ENCODE data around the gene COMMD10. TPM values are rescaled to one million over a fixed set of nuclear protein-coding genes. Genes with fewer than 3 reads are reported as not detected.

The COMMD10 gene
- total and polyA plus RNA-seq, 4 experiments from 2014 or later, result 31.4 to 54.3 (median 35.2) TPM

- Mint-ChIP-seq H3K27ac (no peak overlapping the region), H3K27me3 (no peaks in the 10 kb centered on the region), H3K4me3 (no peak overlapping the region), H3K36me3 (peaks cover 31 to 52% of the 10 kb centered on the region in 2 donors), H3K4me1 (peaks cover 0 to 6% (median 3%) of the 10 kb centered on the region in 4 donors), H3K9me3 (peaks cover 0 to 6% (median 0%) of the 10 kb centered on the region in 8 donors)
- Histone ChIP-seq H3K27ac (ENCODE audit: low read depth, low read length) (no peak overlapping the region), H3K36me3 (ENCODE audit: insufficient read depth, low read length) (no peaks in the 10 kb centered on the region), H3K4me1 (ENCODE audit: insufficient read depth, low read length) (no peaks in the 10 kb centered on the region), H3K27me3 (ENCODE audit: insufficient read depth, low read length) (no peaks in the 10 kb centered on the region), H3K9me3 (ENCODE audit: control insufficient read depth in 1 of 2, low read length in 2 of 2) (no peaks in the 10 kb centered on the region), H3K4me3 (ENCODE audit: low read length in 2 of 2) (no peak overlapping the region)
- no peak for DNase-seq
- intact Hi-C loops (cut with micrococcal nuclease), result no loop called here
- CTCF ChIA-PET (ENCODE audit: partially characterized antibody), result no interaction called here
- POLR2A ChIA-PET (ENCODE audit: partially characterized antibody), result no interaction called here
Measured at GRCh38 chr5:116231288-116231687, 146.5 kb downstream of the COMMD10 start.

DNA sequence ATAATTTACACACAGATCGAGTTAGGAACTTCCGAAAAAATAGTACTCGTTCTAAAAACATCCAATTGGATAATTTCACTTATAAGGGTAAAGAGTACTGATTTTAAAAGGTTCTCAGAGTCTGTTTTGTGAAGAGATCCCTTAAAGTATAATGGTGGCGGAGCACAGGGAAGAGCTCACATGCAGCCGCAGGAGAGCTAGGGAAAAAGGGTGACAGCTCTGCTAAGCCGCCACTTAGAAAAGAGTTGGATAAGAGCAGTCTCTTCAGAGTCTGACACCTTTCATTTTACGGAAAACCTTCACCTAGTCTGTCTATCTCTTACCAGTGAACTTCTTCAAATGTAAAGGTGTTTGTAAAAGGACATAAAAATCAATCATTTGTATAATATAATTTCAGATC is 149.9 kb downstream of the COMMD10 start:
- intact Hi-C loops (cut with micrococcal nuclease), result no loop called here
- no peak overlapping the region for H3K27ac Mint-ChIP-seq

GRCh38 chr5:116237917-116238500 is 153.2 kb downstream of the COMMD10 start:
- Mint-ChIP-seq H3K9me3 (peaks cover 0 to 7% (median 1%) of the 10 kb centered on the region in 8 donors), H3K27me3 (no peaks in the 10 kb centered on the region), H3K4me1 (peaks cover 0 to 5% (median under 1%) of the 10 kb centered on the region in 4 donors), H3K27ac (no peak overlapping the region), H3K36me3 (peaks cover 37 to 81% of the 10 kb centered on the region in 2 donors), H3K4me3 (no peak overlapping the region)
- no peak for DNase-seq
- ChIA-PET CTCF (ENCODE audit: partially characterized antibody) (no interaction called here), POLR2A (ENCODE audit: partially characterized antibody) (no interaction called here)
- Histone ChIP-seq H3K27ac (ENCODE audit: low read depth, low read length) (no peak overlapping the region), H3K4me1 (ENCODE audit: insufficient read depth, low read length) (no peaks in the 10 kb centered on the region), H3K4me3 (ENCODE audit: low read length in 2 of 2) (no peak overlapping the region), H3K27me3 (ENCODE audit: insufficient read depth, low read length) (no peaks in the 10 kb centered on the region), H3K9me3 (ENCODE audit: control insufficient read depth in 1 of 2, low read length in 2 of 2) (no peaks in the 10 kb centered on the region), H3K36me3 (ENCODE audit: insufficient read depth, low read length) (no peaks in the 10 kb centered on the region)
- intact Hi-C loops (cut with micrococcal nuclease), result no loop called here

More for the DNA sequence above, 149.9 kb downstream of the COMMD10 start:
- Mint-ChIP-seq H3K4me1 (peaks cover 0 to 5% (median under 1%) of the 10 kb centered on the region in 4 donors), H3K4me3 (no peak overlapping the region), H3K9me3 (peaks cover 0 to 7% (median 0%) of the 10 kb centered on the region in 8 donors), H3K27me3 (no peaks in the 10 kb centered on the region), H3K36me3 (peaks cover 25 to 70% of the 10 kb centered on the region in 2 donors)
- H3K9me3 ChIP-seq (ENCODE audit: control insufficient read depth in 1 of 2, low read length in 2 of 2), result no peaks in the 10 kb centered on the region
- no peak overlapping the region for H3K4me3 ChIP-seq (ENCODE audit: low read length in 2 of 2)
- no peaks in the 10 kb centered on the region for H3K4me1 ChIP-seq (ENCODE audit: insufficient read depth, low read length)
- CTCF ChIA-PET (ENCODE audit: partially characterized antibody), result no interaction called here
- H3K27ac ChIP-seq (ENCODE audit: low read depth, low read length), result no peak overlapping the region
- no peak for DNase-seq
- no peaks in the 10 kb centered on the region for H3K36me3 ChIP-seq (ENCODE audit: insufficient read depth, low read length)
- no peaks in the 10 kb centered on the region for H3K27me3 ChIP-seq (ENCODE audit: insufficient read depth, low read length)
- POLR2A ChIA-PET (ENCODE audit: partially characterized antibody), result no interaction called here

GRCh38 chr5:116242343-116242742 is 157.5 kb downstream of the COMMD10 start:
- H3K9me3 ChIP-seq (ENCODE audit: control insufficient read depth in 1 of 2, low read length in 2 of 2), result no peaks in the 10 kb centered on the region
- Mint-ChIP-seq H3K9me3 (peaks cover 0 to 23% (median 17%) of the 10 kb centered on the region in 8 donors), H3K27me3 (no peaks in the 10 kb centered on the region), H3K27ac (no peak overlapping the region), H3K4me1 (peaks cover 0 to 1% (median 0%) of the 10 kb centered on the region in 4 donors), H3K4me3 (no peak overlapping the region), H3K36me3 (peaks cover 44 to 68% of the 10 kb centered on the region in 2 donors)
- CTCF ChIA-PET (ENCODE audit: partially characterized antibody), result no interaction called here
- POLR2A ChIA-PET (ENCODE audit: partially characterized antibody), result no interaction called here
- no peak for DNase-seq
- no peak overlapping the region for H3K27ac ChIP-seq (ENCODE audit: low read depth, low read length)
- no peaks in the 10 kb centered on the region for H3K4me1 ChIP-seq (ENCODE audit: insufficient read depth, low read length)
- no peak overlapping the region for H3K4me3 ChIP-seq (ENCODE audit: low read length in 2 of 2)
- intact Hi-C loops (cut with micrococcal nuclease), result no loop called here
- H3K36me3 ChIP-seq (ENCODE audit: insufficient read depth, low read length), result no peaks in the 10 kb centered on the region
- H3K27me3 ChIP-seq (ENCODE audit: insufficient read depth, low read length), result no peaks in the 10 kb centered on the region

- H3K9me3 ChIP-seq (ENCODE audit: control insufficient read depth in 1 of 2, low read length in 2 of 2), result no peaks in the 10 kb centered on the region
- Mint-ChIP-seq H3K4me1 (peaks cover 0 to 7% (median under 1%) of the 10 kb centered on the region in 4 donors), H3K9me3 (peaks cover 3 to 30% (median 24%) of the 10 kb centered on the region in 8 donors), H3K36me3 (peaks cover 35 to 39% of the 10 kb centered on the region in 2 donors), H3K27me3 (no peaks in the 10 kb centered on the region), H3K4me3 (no peak overlapping the region), H3K27ac (peak overlapping the region in 1 of 7 donors; percentile 4)
- no peaks in the 10 kb centered on the region for H3K27me3 ChIP-seq (ENCODE audit: insufficient read depth, low read length)
- no peak overlapping the region for H3K4me3 ChIP-seq (ENCODE audit: low read length in 2 of 2)
- no peak overlapping the region for H3K27ac ChIP-seq (ENCODE audit: low read depth, low read length)
- ChIA-PET CTCF (ENCODE audit: partially characterized antibody) (no interaction called here), POLR2A (ENCODE audit: partially characterized antibody) (no interaction called here)
- no peaks in the 10 kb centered on the region for H3K36me3 ChIP-seq (ENCODE audit: insufficient read depth, low read length)
- no peaks in the 10 kb centered on the region for H3K4me1 ChIP-seq (ENCODE audit: insufficient read depth, low read length)
- no peak for DNase-seq
- intact Hi-C loops (cut with micrococcal nuclease), result no loop called here
Measured at GRCh38 chr5:116248432-116248831, 163.6 kb downstream of the COMMD10 start.

- Histone ChIP-seq H3K9me3 (ENCODE audit: control insufficient read depth in 1 of 2, low read length in 2 of 2) (no peaks in the 10 kb centered on the region), H3K27me3 (ENCODE audit: insufficient read depth, low read length) (no peaks in the 10 kb centered on the region), H3K4me1 (ENCODE audit: insufficient read depth, low read length) (no peaks in the 10 kb centered on the region), H3K4me3 (ENCODE audit: low read length in 2 of 2) (no peak overlapping the region), H3K36me3 (ENCODE audit: insufficient read depth, low read length) (no peaks in the 10 kb centered on the region), H3K27ac (ENCODE audit: low read depth, low read length) (no peak overlapping the region)
- Mint-ChIP-seq H3K36me3 (peaks cover 34 to 36% of the 10 kb centered on the region in 2 donors), H3K27ac (no peak overlapping the region), H3K27me3 (no peaks in the 10 kb centered on the region), H3K4me1 (peaks cover 0 to 8% (median under 1%) of the 10 kb centered on the region in 4 donors), H3K9me3 (peaks cover 3 to 36% (median 30%) of the 10 kb centered on the region in 8 donors), H3K4me3 (no peak overlapping the region)
- no peak for DNase-seq
- CTCF ChIA-PET (ENCODE audit: partially characterized antibody), result no interaction called here
- POLR2A ChIA-PET (ENCODE audit: partially characterized antibody), result no interaction called here
- intact Hi-C loops (cut with micrococcal nuclease), result no loop called here
Measured at GRCh38 chr5:116249648-116250047, 164.8 kb downstream of the COMMD10 start.

GRCh38 chr5:116256717-116257116 is 171.9 kb downstream of the COMMD10 start:
- CTCF ChIA-PET (ENCODE audit: partially characterized antibody), result no interaction called here
- intact Hi-C loops (cut with micrococcal nuclease), result no loop called here
- Histone ChIP-seq H3K36me3 (ENCODE audit: insufficient read depth, low read length) (no peaks in the 10 kb centered on the region), H3K4me1 (ENCODE audit: insufficient read depth, low read length) (no peaks in the 10 kb centered on the region), H3K4me3 (ENCODE audit: low read length in 2 of 2) (no peak overlapping the region), H3K27me3 (ENCODE audit: insufficient read depth, low read length) (no peaks in the 10 kb centered on the region), H3K9me3 (ENCODE audit: control insufficient read depth in 1 of 2, low read length in 2 of 2) (no peaks in the 10 kb centered on the region), H3K27ac (ENCODE audit: low read depth, low read length) (no peak overlapping the region)
- POLR2A ChIA-PET (ENCODE audit: partially characterized antibody), result no interaction called here
- H3K4me1 Mint-ChIP-seq, result peaks cover 0 to 3% (median 0%) of the 10 kb centered on the region in 4 donors
- no peaks in the 10 kb centered on the region for H3K27me3 Mint-ChIP-seq
- H3K9me3 Mint-ChIP-seq, result peaks cover 0 to 31% (median 14%) of the 10 kb centered on the region in 8 donors
- DNase-seq, result no peak
- H3K36me3 Mint-ChIP-seq, result peaks cover 35 to 67% of the 10 kb centered on the region in 2 donors
- no peak overlapping the region for H3K27ac Mint-ChIP-seq
- no peak overlapping the region for H3K4me3 Mint-ChIP-seq

Measured in CD4-positive, alpha-beta memory T cell (primary cell).